Retinal pigment epithelial cell (primary cell): ENCODE results near the gene NUP214.

Source experiments
- DNase-seq: peaks from one replicate; pipeline ENCODE4 v3.0.0-alpha.2; 2010; ENCODE audit warnings: low read depth
- H3K4me3 ChIP-seq: 2 replicates; pipeline ENCODE4 v1.5.1; 2011; ENCODE audit warnings: mild to moderate bottlenecking, low read length, control low read depth, moderate library complexity
- TF ChIP-seq, protein P1 (sequence below): conservative IDR thresholded peaks from 2 replicates; pipeline ENCODE4 v1.5.1; 2011; ENCODE audit warnings: low read depth, low read length, control low read depth, inconsistent platforms

The NUP214 gene

DNA sequence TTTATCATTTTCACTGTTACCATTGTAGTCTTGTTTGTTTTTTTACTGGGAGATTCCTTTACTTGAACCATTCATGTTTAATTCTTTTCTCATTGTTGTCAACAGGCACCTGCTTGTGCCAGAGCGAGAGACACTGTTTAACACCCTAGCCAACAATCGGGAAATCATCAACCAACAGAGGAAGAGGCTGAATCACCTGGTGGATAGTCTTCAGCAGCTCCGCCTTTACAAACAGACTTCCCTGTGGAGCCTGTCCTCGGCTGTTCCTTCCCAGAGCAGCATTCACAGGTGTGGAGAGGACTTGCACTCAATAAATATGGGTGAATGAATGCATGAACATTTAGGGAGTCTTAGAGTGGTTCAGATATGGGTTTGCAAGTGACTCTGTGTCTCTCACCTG lies 37.5 kb downstream of the NUP214 start:
- no peak overlapping the region for H3K4me3 ChIP-seq
- DNase-seq = no peak
- TF ChIP-seq, protein P1, sequence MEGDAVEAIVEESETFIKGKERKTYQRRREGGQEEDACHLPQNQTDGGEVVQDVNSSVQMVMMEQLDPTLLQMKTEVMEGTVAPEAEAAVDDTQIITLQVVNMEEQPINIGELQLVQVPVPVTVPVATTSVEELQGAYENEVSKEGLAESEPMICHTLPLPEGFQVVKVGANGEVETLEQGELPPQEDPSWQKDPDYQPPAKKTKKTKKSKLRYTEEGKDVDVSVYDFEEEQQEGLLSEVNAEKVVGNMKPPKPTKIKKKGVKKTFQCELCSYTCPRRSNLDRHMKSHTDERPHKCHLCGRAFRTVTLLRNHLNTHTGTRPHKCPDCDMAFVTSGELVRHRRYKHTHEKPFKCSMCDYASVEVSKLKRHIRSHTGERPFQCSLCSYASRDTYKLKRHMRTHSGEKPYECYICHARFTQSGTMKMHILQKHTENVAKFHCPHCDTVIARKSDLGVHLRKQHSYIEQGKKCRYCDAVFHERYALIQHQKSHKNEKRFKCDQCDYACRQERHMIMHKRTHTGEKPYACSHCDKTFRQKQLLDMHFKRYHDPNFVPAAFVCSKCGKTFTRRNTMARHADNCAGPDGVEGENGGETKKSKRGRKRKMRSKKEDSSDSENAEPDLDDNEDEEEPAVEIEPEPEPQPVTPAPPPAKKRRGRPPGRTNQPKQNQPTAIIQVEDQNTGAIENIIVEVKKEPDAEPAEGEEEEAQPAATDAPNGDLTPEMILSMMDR = no peak

DNA sequence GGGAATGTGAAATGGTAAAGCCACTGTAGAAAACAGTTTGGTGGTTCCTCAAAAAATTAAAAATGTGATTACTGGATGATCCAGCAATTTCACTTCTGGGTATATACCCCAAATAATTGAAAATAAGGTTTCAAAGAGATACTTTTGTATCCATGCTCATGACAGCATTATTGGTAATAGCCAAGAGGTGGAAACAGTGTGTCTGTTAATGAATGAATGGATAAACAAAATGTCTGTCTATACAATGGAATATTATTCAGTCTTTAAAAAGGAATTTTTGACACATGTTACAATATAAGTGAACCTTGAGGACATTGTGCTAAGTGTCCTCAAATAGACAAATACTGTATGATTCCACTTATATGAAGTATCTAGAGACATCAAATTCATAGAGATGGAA lies 40.1 kb downstream of the NUP214 start:
- TF ChIP-seq, protein P1 = no peak
- no peak for DNase-seq
- no peak overlapping the region for H3K4me3 ChIP-seq

DNA sequence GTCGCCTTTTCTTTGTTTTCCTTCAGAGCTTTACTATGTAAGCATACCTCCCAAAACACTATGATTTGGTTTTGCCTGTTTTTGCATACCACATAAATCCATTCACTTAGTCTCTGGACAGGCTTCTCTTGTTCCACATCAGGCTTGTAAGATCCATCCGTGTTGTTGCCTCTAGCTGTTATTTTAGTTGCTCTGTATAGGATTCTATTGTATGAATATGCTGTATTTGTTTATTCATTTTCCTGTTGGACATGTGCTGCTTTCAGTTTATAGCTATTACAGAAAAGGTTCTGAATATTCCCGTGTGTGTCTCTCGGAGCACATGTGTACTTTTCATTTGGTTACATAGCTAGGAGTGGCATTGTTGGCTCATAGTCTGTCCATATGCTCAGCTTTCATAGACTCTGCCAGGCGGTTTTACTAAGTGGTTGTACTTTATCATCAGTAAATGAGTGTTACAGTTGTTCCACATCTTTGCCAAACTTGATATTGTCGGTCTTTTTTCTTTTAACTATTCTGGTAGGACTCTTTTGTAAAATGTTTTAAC lies 41.8 kb downstream of the NUP214 start:
- TF ChIP-seq, protein P1 = no peak
- no peak for DNase-seq
- no peak overlapping the region for H3K4me3 ChIP-seq

DNA sequence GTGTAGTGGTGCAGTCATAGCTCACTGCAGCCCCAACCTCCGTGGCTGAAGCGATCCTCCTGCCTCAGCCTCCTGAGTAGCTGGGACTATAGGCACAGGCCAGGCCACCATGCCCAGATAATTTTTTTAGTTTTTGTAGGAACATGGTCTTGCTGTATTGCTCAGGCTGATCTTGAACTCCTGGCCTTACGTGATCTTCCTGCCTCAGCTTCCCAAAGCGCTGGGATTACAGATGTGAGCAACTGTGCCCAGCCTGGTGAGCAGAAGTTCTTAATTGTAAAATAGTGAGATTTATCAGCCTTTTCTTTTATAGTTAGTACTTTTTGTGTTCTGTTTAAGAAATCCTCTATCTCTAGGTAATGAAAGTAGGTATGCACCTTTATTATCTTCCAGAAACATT lies 42.5 kb downstream of the NUP214 start:
- DNase-seq = no peak
- no peak overlapping the region for H3K4me3 ChIP-seq
- TF ChIP-seq, protein P1 = no peak

DNA sequence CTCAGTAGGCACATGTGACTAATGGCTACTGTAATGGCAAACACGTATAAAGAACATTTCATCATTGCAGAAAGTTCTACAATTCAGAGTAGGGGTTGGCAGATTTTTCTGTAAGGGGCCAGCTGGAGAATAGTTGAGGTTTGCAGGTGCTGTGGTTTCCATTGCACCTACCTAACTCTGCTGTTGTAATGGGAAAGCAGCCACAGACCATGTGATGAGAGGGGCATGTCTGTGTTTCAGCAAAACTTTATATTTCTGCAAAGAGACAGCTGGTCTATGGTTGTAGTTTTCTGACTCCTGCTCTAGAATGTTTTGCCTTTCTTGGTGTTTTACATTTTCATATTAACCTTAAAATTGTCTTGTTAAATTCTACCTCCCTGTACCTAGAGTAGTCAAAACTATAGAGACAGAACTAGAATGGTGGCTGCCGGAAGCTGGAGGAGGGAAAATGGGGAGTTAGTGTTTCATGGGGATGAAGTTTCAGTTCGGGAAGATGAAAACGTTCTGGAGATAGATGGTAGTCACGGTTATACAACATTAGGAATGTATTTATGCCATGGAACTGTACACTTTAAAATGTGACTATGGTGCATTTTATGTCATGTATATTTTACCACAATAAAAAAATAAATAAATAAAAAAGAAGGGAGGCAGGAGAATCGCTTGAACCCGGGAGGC lies 44.3 kb downstream of the NUP214 start:
- TF ChIP-seq, protein P1 = no peak
- H3K4me3 ChIP-seq = no peak overlapping the region
- DNase-seq = no peak

DNA sequence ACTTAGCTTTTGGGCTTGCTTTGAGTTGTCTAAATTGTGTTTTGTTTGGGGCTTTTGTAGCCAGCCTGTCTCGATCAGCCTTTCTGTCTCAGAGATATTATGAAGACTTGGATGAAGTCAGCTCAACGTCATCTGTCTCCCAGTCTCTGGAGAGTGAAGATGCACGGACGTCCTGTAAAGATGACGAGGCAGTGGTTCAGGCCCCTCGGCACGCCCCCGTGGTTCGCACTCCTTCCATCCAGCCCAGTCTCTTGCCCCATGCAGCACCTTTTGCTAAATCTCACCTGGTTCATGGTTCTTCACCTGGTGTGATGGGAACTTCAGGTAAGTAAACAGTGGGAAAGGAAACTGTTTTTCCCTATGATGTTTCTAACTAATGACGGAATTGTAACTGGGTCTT lies 48.6 kb downstream of the NUP214 start:
- TF ChIP-seq, protein P1 = no peak
- DNase-seq = no peak
- no peak overlapping the region for H3K4me3 ChIP-seq

DNA sequence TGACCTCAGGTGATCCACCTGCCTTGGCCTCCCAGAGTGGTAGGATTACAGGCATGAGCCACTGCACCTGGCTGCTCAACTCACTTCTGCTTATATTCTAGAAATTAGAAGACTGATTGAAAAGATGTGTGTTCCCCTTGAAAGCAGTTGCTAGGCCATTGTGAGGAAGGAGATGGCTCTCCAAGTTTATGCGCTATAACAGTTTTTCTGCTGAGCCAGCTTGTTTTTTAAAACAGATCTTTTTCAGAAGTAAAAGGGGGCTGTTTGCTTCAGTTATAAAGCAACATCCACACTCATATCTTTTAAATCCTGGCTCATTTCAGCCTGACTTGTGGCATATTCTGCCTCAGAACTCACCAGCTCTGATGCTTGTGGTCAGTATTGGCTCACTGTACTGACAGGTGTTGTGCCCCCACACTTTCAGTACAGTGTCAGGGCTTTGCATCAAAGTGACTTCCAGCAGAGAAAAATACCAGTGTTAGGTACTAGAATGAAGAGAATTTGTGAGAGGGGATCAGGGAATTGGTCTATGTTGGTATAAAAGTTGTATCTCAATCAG lies 49.4 kb downstream of the NUP214 start:
- no peak overlapping the region for H3K4me3 ChIP-seq
- DNase-seq = no peak
- TF ChIP-seq, protein P1 = no peak
